Myometrial cell (primary cell): Measurements from ENCODE around the gene SAMHD1. TPM values are rescaled to one million over a fixed set of nuclear protein-coding genes. Genes with fewer than 3 reads are reported as not detected.

Source experiments
- total RNA-seq: library from RNA; depleted of rRNA; stranded (reverse); fragments of >200 nt; gene quantifications from 2 replicates; pipeline ENCODE4 v1.2.3, GENCODE V29; 2015

SAMHD1 gene
- total RNA-seq, result 22.5 and 34.9 TPM in 2 replicates

GRCh38 chr20:36951198-36951978 is at the start of gene SAMHD1:
TSS of gene SAMHD1 (minus strand) at chr20:36951708. CDS start at chr20:36951643, 65 bp downstream.

GRCh38 chr20:36875702-36876472 is 75.6 kb downstream of the SAMHD1 start, which contains the start of gene TLDC2:
TSS of gene TLDC2 (plus strand) at chr20:36876138. CDS start at chr20:36876175, 37 bp downstream.

Other genes starting within 250 kb of the SAMHD1 start
- 18.7 and 28.2 TPM in 2 replicates for gene NDRG3, start 205.6 kb downstream of the SAMHD1 start, total RNA-seq
- 20.5 and 23.0 TPM in 2 replicates for gene DSN1, start 177.9 kb downstream of the SAMHD1 start, total RNA-seq
- gene TLDC2, start 75.6 kb downstream of the SAMHD1 start, total RNA-seq, result not detected in 2 replicates
- gene RBL1, start 144.3 kb upstream of the SAMHD1 start, total RNA-seq, result 3.2 and 7.4 TPM in 2 replicates
- 381 and 391 TPM in 2 replicates for gene RPN2, start 227.6 kb upstream of the SAMHD1 start, total RNA-seq
- under 0.01 and 0.89 TPM in 2 replicates for gene MROH8, start 227.8 kb upstream of the SAMHD1 start, total RNA-seq